IMR-90 (cell line): ENCODE measurements around the gene VWA5A. TPM values are rescaled to one million over a fixed set of nuclear protein-coding genes. Genes with fewer than 3 reads are reported as not detected.

ENCODE experiments used
- FOS ChIP-seq: fragments of 150-350 bp; IDR thresholded peaks from 2 replicates; pipeline ENCODE4 v1.6.1; 2016; ENCODE audit warnings: low read depth, low read length
- MAZ ChIP-seq: IDR thresholded peaks from 2 replicates; pipeline ENCODE4 v1.6.1; 2012; ENCODE audit warnings: low read depth, mild to moderate bottlenecking, low read length, improper control_type of control experiment, moderate library complexity, borderline replicate concordance
- USF2 ChIP-seq: fragments of 150-350 bp; IDR thresholded peaks from 2 replicates; pipeline ENCODE4 v1.6.1; 2017; ENCODE audit warnings: mild to moderate bottlenecking, antibody characterized with exemption, low read length, low read depth
- polyA plus RNA-seq, 3 experiments: library from polyadenylated mRNA; depleted of rRNA; stranded (reverse); fragments of >200 nt; gene quantifications; 2 replicates each; pipeline ENCODE4 v1.2.3, GENCODE V29; 2012; ENCODE audit warnings: low replicate concordance in 1 of 3
- total RNA-seq: library from RNA; depleted of rRNA; stranded (reverse); fragments of >200 nt; gene quantifications from 2 replicates; pipeline ENCODE4 v1.2.3, GENCODE V29; 2012

The VWA5A gene
- total and polyA plus RNA-seq, 2 of the 4 experiments (the other 2 are of a cell fraction): 5.6 to 6.8 TPM

- no peak for TF ChIP-seq USF2
- no peak for TF ChIP-seq MAZ
- no peak for TF ChIP-seq FOS
Observed at GRCh38 chr11:124193221-124194010, 78.2 kb downstream of the VWA5A start (continued).
